HG03442 (cell line): ENCODE data around the gene EWSR1.

Source experiments
- ATAC-seq: cut with Tn5 transposase; IDR thresholded peaks from one replicate; pipeline ENCODE4 v1.9.1; 2021; ENCODE audit warnings: mild to moderate bottlenecking, moderate library complexity; ENCODE audit not compliant: unreplicated experiment

The EWSR1 gene

GRCh38 chr22:29315286-29316140 lies 47.4 kb downstream of the EWSR1 start, which contains the start of gene RASL10A:
Gene RASL10A (minus strand): TSS chr22:29315697. CDS start chr22:29315246, 451 bp downstream.
- ATAC-seq, result no peak

DNA sequence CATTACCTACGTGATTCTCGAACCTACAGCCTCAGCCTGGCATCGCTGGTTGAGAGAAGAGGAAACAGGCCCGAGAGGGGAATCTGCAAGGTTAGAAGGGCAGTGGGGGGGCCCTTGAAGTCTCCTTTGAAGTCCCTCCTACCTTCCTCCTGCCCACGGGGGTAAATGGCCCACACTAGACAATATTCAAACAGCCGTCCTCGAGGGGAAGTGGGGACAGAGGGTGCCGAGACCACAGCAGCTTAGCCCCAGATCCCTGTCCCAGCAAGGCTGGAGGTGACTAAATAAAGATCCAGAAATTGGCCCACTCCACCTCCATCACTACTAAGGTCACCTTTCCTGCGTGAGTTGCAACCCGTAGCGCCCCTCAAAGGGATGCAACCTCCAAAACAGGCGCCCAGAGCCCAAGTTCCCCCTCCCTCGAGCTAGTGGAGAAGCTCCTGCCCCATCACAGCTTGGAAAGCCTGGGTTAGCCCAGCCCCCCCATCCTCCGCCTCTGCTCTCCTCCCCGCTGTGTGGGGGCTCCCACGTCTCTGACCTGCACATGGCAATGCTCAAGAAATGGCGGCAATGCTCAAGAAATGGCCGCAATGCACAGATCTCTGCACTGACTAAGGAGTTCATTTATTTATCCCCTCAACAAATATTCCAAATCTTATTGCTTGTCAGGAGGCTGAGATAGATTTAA lies 48.2 kb downstream of the EWSR1 start:
- ATAC-seq, result no peak

DNA sequence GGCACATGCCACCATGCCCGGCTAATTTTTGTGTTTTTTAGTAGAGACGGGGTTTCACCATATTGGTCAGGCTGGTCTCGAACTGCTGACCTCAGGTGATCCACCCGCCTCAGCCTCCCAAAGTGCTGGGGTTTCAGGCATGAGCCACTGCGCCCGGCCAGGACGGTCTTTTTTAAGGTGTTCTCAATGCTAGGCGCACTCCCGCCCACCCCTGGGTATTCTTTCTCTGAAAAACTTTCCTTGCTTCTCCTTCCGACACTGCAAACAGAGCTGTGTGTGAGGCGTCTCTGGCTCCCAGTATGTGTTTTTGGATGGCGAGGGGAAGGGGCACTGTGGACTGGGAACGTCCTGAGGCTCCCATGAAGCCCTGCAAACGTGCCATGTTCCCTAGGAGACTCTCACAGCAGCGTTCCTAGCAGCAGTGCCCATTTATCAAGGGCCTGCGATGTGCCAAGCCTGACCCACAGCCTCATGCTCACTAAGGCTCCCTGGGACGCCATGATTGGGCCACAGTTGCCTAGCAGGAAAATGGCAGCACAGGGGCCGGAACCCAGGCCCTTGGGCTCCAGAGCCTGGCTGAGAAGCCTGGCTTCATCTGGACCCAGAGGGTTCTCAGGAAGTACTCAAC lies 49.9 kb downstream of the EWSR1 start:
- ATAC-seq, result no peak

- no peak for ATAC-seq
Observed at GRCh38 chr22:29319072-29319471, 51.0 kb downstream of the EWSR1 start.

DNA sequence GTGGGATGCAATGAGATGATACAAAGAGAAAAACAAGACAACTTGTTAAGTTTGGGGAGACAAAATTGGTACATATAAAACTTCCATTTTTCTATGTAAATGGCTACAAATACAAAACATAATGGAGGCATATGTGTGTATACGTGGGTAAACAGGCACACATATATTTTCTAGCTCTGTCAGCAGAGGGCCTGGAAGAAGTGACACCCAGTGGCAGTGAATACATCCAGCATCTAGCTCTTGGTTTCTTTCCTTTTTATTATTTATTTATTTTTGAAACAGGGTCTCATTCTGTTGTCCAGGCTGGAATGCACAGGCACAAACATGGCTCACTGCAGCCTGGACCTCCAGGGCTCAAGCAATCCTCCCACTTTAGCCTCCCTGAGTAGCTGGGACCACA lies 52.5 kb downstream of the EWSR1 start:
- ATAC-seq, result no peak

GRCh38 chr22:29323641-29324040 lies 55.6 kb downstream of the EWSR1 start:
- ATAC-seq, result no peak

DNA sequence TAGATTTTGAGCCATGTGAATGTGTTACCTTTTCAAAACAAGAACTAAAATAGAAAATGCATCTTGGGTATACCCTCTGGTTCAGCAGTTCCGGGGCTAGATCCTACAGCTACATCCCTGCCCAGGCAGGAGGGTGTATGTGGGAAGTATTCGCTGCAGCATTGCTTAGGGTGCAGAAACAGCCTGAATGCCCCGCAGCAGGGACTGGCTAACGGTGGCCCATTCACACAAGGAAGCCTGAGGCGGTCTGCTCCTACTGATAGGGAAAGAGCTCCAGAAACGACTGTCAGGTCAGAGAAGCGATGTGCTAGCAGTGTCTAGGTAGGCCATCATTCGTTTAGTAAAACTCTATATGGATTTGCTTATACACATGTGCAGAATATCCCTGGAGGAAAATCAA lies 57.3 kb downstream of the EWSR1 start:
- ATAC-seq, result no peak

DNA sequence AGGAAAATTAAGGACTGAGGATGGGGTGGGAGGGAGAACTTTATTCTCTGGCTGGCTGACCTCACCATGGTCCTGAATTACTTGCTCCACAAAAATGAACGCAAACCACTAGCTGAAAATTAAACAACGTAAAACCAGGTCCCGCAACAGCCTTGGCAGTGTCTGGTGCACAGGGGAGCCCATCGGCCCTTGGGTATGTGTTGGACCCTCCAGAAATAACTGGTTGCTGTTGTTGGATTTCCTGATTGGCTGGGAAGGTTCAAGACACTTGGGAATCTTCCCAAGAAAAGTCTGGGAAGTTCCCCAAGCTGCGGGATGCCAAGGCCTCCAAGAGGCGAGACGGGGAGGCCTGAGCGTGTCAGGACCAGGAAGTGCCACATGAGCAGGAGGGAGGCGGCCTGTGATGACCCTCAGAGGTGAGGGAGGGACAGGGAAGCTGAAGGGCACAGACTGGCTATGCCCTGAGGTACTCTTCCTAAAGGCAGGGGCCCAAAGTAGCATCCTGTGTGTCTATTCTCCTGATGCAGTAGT lies 57.8 kb downstream of the EWSR1 start:
- ATAC-seq, result no peak

GRCh38 chr22:29326481-29326880 lies 58.4 kb downstream of the EWSR1 start:
- no peak for ATAC-seq

DNA sequence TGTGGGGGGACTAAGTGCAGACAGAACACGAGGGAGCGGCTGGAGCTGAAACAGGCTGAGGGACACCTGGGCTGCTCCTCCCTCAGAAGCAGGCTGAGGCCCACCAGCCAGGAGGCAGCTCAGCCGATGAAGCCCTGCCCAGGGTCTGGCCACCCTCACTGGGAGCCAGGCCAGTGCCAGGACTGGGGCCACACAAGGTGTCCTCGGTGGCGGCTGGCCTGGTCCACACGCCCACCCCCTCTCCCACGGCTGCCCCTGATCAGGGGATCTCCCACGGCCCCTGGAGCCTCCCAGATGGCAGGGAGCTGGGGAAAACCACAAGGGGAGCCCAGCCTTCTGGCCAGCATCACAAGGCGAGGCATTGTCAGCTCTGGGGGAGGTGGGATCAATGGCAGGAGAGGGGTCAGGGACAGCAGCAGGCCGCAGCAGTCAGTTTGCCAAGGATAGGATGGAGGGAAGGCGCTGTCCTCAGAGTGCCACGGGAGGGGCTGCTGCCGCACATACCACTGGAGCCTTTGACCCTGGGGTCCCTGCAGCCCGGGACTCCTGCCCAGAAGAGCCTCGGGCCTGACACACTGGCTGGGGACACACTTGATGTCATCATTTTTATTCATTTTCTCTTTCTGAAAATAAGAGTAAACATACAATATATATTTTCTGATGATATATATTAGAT lies 59.2 kb downstream of the EWSR1 start:
- no peak for ATAC-seq

DNA sequence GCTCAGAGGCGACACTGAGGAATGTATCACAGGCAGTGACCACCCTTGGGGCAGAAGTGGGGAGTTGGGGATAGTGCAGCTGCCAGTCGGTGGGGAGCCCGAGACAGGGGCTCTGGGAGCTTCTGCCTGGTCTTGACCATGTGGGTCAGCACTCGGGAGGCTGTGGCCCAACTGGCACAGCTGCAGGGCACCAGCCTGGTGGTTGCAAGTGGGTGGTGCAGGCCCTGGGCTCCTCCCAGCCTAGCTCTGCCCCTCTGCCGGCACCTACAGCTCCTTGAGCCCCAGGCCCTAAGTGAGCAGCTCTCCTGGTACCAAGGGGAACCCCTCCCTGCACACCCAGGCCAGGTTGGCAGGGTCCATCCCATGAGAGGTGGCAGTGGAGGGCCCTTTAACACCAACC lies 60.0 kb downstream of the EWSR1 start:
- no peak for ATAC-seq

GRCh38 chr22:29328566-29329500 lies 60.8 kb downstream of the EWSR1 start:
- no peak for ATAC-seq

GRCh38 chr22:29329581-29329980 lies 61.5 kb downstream of the EWSR1 start:
- no peak for ATAC-seq

DNA sequence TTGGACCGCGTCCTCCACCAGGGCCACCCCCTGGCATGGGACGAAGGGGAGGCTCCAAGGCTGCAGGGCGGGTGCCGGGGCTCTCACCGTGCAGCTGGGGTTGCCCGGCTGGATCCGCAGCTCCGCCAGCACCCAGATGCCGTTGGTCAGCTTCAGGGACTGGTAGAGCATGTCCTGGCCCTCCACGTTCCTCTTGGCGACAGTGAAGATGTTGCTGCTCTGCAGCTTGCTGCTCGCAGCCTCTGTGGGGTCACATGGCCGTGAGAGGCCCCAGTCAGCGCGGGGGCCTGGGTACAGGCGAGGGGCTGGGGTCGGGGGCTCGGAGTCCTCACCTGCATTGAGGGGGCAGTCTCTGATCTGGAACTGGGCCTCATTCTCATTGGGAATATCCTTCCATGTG lies 62.2 kb downstream of the EWSR1 start:
- no peak for ATAC-seq

- ATAC-seq, result no peak
Observed at GRCh38 chr22:29330753-29331152, 62.7 kb downstream of the EWSR1 start.

- ATAC-seq, result no peak
Observed at GRCh38 chr22:29331213-29331612, 63.1 kb downstream of the EWSR1 start.

GRCh38 chr22:29331658-29332300 lies 63.7 kb downstream of the EWSR1 start:
- ATAC-seq, result no peak

DNA sequence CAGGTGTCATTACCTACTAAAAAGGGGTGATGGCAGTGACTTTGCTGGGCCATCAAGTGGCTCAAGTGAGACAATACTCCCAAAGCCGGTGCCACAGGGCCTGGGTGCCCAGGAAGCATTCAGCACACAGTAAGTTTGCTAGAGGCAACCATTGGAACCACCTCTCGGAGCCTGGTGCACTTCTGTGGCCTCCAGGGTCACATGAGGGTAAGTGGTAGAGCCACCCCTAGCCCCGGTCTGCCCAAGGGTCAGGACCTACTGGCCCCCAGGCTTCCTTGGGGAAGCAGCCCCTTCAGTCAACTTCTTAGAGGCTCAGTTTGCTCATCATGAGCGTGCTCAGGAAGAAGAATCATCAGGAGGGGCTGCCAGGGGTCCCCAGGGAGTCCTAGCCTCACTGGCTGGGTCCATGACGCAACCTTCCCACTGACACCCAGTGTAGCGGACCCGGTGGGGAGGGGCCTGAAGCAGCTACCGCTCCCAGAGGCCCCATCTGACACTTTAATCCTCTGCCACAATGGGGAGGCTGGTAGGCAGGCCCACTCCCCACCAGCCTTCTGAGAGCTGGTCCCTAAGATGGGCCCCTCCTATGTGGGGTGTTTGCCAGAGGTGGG lies 64.9 kb downstream of the EWSR1 start:
- ATAC-seq, result no peak

DNA sequence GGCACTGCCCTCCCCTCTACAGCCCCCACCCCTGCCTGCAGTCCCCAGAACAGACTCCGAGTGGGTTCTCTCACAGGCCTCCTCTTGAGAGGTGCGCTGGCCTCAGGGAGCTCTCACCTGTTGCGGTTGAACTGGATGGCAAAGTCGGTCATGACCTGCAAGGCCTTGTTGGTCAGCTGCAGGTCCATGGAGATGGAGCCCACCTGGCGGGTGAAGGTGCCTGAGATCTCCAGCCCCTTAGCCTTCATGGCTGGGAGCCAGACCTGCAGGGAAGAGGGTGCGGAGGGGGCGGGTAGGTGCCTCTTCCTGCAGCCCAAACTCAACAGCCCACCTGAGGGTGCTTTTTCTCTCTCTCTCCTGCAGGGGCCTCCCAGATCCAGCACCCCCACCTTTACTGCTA lies 66.1 kb downstream of the EWSR1 start:
- ATAC-seq, result no peak
